OCI-LY3 (cell line): ENCODE results near the gene HBD.

Experiments
- H2AFZ ChIP-seq: fragments of 200-600, 300-600 bp; shearing (Covaris generic); 2 replicates; pipeline ENCODE4 v1.6.0; 2014; ENCODE audit warnings: antibody characterized with exemption, low read depth, low read length
- H3K27ac ChIP-seq: fragments of 200-600, 300-600 bp; sonication (generic); 2 replicates; pipeline ENCODE4 v1.5.1; 2014; ENCODE audit warnings: mild to moderate bottlenecking, low read length, moderate library complexity, mixed read lengths
- H3K27me3 ChIP-seq: fragments of 200-600, 300-600 bp; sonication (generic); 2 replicates; pipeline ENCODE4 v1.6.1; 2014; ENCODE audit warnings: low read depth, low read length, mixed read lengths
- H3K36me3 ChIP-seq: fragments of 200-600, 300-600 bp; sonication (generic); replicated peaks from 2 replicates; pipeline ENCODE3; 2014; ENCODE audit warnings: low read depth, low read length, mixed read lengths
- H3K4me1 ChIP-seq: fragments of 300-600, 200-600 bp; sonication (generic); 2 replicates; pipeline ENCODE4 v1.6.1; 2014; ENCODE audit warnings: low read length, mixed read lengths
- H3K4me2 ChIP-seq: fragments of 200-600, 300-600 bp; sonication (generic); 2 replicates; pipeline ENCODE4 v1.6.1; 2014; ENCODE audit warnings: low read length, mixed read lengths
- H3K4me3 ChIP-seq: fragments of 300-600, 200-600 bp; sonication (generic); 2 replicates; pipeline ENCODE4 v1.5.1; 2014; ENCODE audit warnings: antibody characterized with exemption, mild to moderate bottlenecking, low read length, moderate library complexity
- H3K79me2 ChIP-seq: fragments of 300-600, 200-600 bp; shearing (Covaris generic); 2 replicates; pipeline ENCODE4 v1.6.1; 2014; ENCODE audit warnings: mild to moderate bottlenecking, low read length, mixed read lengths
- H3K9ac ChIP-seq: fragments of 300-600, 200-600 bp; shearing (Covaris generic); 2 replicates; pipeline ENCODE4 v1.6.0; 2014; ENCODE audit warnings: mild to moderate bottlenecking, low read length, moderate library complexity
- H3K9me3 ChIP-seq: fragments of 200-600, 300-600 bp; shearing (Covaris generic); 2 replicates; pipeline ENCODE4 v1.6.1; 2014; ENCODE audit warnings: low read length, mixed read lengths; ENCODE audit not compliant: insufficient read depth
- H4K20me1 ChIP-seq: fragments of 200-600, 300-600 bp; sonication (generic); 2 replicates; pipeline ENCODE4 v1.6.1; 2016; ENCODE audit warnings: low read length, mixed read lengths; ENCODE audit not compliant: insufficient read depth
- CTCF ChIP-seq: fragments of 200-600, 300-600 bp; sonication (generic); IDR thresholded peaks from 2 replicates; pipeline ENCODE4 v1.5.1; 2014; ENCODE audit warnings: antibody characterized with exemption, low read length, low read depth
- EZH2phosphoT487 ChIP-seq: fragments of 200-600 bp; shearing (Covaris generic); IDR thresholded peaks from 2 replicates; pipeline ENCODE4 v1.6.1; 2018; ENCODE audit warnings: antibody characterized with exemption, mixed run types, low read depth

The HBD gene

DNA sequence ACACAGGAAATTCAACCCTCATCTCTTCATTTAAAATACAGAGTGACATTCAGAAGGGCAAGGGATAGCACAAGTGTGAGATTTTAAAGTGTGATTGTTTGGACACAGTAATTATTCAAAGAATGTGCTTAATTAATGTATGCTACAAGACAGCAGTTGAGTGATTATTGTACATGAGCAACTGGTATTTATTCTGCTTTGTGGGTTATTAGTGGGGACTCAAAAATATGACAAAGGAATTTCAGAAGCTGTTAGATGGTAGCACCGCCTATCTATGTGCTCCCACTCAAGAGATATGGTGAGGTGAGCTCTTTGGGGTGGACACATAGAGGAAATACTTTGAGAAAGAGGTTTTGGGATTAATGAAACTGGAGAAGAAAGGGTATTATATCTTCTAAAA is 5.8 kb upstream of the HBD start:
- no peaks in the 10 kb centered on the region for H4K20me1 ChIP-seq
- no peak overlapping the region for H3K9ac ChIP-seq
- no peaks in the 10 kb centered on the region for H3K9me3 ChIP-seq
- no peaks in the 10 kb centered on the region for H3K79me2 ChIP-seq
- H2AFZ ChIP-seq = no peak overlapping the region
- H3K27ac ChIP-seq = no peak overlapping the region
- TF ChIP-seq CTCF = no peak
- TF ChIP-seq EZH2phosphoT487 = no peak
- no peak overlapping the region for H3K4me2 ChIP-seq
- no peak overlapping the region for H3K4me3 ChIP-seq
- no peaks in the 10 kb centered on the region for H3K36me3 ChIP-seq
- peaks cover 4% of the 10 kb centered on the region for H3K4me1 ChIP-seq
- no peaks in the 10 kb centered on the region for H3K27me3 ChIP-seq

DNA sequence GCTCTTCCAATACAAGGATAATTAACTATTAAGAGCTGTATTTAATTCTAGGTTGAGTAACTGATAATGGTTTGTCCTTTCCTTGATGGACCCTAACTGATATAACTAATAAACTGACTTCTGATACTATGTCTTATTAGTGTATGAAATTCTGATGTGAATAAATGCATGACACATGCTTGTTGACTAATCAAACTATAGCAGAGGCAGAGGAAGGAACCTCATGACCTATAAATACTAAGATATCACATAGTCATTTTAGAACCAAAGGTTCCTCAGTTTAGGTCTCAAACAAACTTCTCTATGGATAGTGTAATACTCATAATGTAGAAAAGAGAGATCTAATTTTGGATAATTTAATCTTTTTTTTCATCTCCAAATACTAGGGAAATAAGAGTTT is 4.8 kb upstream of the HBD start:
- Histone ChIP-seq H3K9ac (no peak overlapping the region), H2AFZ (no peak overlapping the region), H3K79me2 (no peaks in the 10 kb centered on the region), H3K4me2 (no peak overlapping the region), H4K20me1 (no peaks in the 10 kb centered on the region), H3K4me1 (peaks cover 10% of the 10 kb centered on the region), H3K36me3 (no peaks in the 10 kb centered on the region), H3K9me3 (no peaks in the 10 kb centered on the region), H3K27me3 (no peaks in the 10 kb centered on the region), H3K27ac (no peak overlapping the region), H3K4me3 (no peak overlapping the region)
- TF ChIP-seq CTCF (no peak), EZH2phosphoT487 (no peak)

DNA sequence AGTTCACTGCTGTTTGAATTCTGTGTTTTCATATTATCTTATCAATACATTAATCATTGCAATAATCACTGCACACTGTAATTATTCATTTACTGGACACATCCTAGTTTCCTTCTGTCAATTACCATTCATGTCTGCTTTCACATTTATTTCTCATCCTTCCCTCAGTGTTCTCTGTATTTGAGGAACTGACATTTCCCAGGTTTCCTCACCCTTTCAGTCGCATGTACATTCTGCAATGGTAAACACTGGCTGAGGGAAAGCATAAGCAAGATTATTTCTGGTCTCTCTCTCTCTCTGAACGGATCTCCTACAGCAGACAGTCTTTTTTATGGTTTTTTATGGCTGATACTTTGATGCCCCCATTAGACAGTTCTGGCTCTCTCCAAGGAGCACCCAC is 4.2 kb upstream of the HBD start:
- H3K9me3 ChIP-seq = no peaks in the 10 kb centered on the region
- no peak overlapping the region for H2AFZ ChIP-seq
- TF ChIP-seq CTCF (no peak), EZH2phosphoT487 (no peak)
- H3K4me1 ChIP-seq = peaks cover 10% of the 10 kb centered on the region
- no peaks in the 10 kb centered on the region for H3K36me3 ChIP-seq
- no peak overlapping the region for H3K9ac ChIP-seq
- H4K20me1 ChIP-seq = no peaks in the 10 kb centered on the region
- H3K79me2 ChIP-seq = no peaks in the 10 kb centered on the region
- no peak overlapping the region for H3K4me2 ChIP-seq
- H3K27me3 ChIP-seq = no peaks in the 10 kb centered on the region
- no peak overlapping the region for H3K27ac ChIP-seq
- H3K4me3 ChIP-seq = no peak overlapping the region

GRCh38 chr11:5237420-5237819 is 3.1 kb upstream of the HBD start:
- Histone ChIP-seq H3K36me3 (no peaks in the 10 kb centered on the region), H3K27me3 (no peaks in the 10 kb centered on the region), H3K4me3 (no peak overlapping the region), H4K20me1 (no peaks in the 10 kb centered on the region), H3K9me3 (no peaks in the 10 kb centered on the region), H3K4me2 (no peak overlapping the region), H3K9ac (no peak overlapping the region), H3K27ac (no peak overlapping the region), H3K4me1 (peaks cover 7% of the 10 kb centered on the region), H2AFZ (no peak overlapping the region), H3K79me2 (no peaks in the 10 kb centered on the region)
- TF ChIP-seq EZH2phosphoT487 = no peak
